Fibroblast of mammary gland (primary cell): Measurements from ENCODE around the gene TDP1.

Experiments used
- DNase-seq: peaks from one replicate; pipeline ENCODE4 v3.0.0-alpha.2; 2010; ENCODE audit warnings: low read depth
- H3K4me3 ChIP-seq: 2 replicates; pipeline ENCODE4 v1.5.1; 2011; ENCODE audit warnings: low read depth, mild to moderate bottlenecking, low read length, moderate library complexity; ENCODE audit not compliant: control insufficient read depth
- CTCF ChIP-seq: conservative IDR thresholded peaks from 2 replicates; pipeline ENCODE4 v1.5.1; 2011; ENCODE audit warnings: low read depth, low read length, inconsistent platforms; ENCODE audit not compliant: control insufficient read depth, insufficient read depth

Gene TDP1

GRCh38 chr14:89921346-89921745, 34.4 kb upstream of the TDP1 start:
- no peak for TF ChIP-seq CTCF
- DNase-seq: peak; percentile 41
- no peak overlapping the region for H3K4me3 ChIP-seq

GRCh38 chr14:89922031-89922907, 33.5 kb upstream of the TDP1 start:
- H3K4me3 ChIP-seq: no peak overlapping the region
- TF ChIP-seq CTCF: no peak
- DNase-seq: peak; percentile 80

GRCh38 chr14:89924268-89924667, 31.5 kb upstream of the TDP1 start:
- H3K4me3 ChIP-seq: no peak overlapping the region
- no peak for TF ChIP-seq CTCF
- DNase-seq: no peak

GRCh38 chr14:89926694-89927093, 29.0 kb upstream of the TDP1 start:
- peak; percentile 50 for DNase-seq
- TF ChIP-seq CTCF: no peak
- no peak overlapping the region for H3K4me3 ChIP-seq

- TF ChIP-seq CTCF: no peak
- H3K4me3 ChIP-seq: no peak overlapping the region
- DNase-seq: no peak
Measured at GRCh38 chr14:89927186-89927865, 28.4 kb upstream of the TDP1 start.

- TF ChIP-seq CTCF: no peak
- no peak for DNase-seq
- H3K4me3 ChIP-seq: no peak overlapping the region
Measured at GRCh38 chr14:89933002-89933401, 22.7 kb upstream of the TDP1 start.
